HG03139 (cell line): ENCODE results near the gene HNRNPK.
A peak's percentile ranks its signal among the peaks of the same experiment; 100 is the strongest.
"Not testable (repeated sequence)": the region's sequence is repeated elsewhere in the genome, so short reads cannot be mapped to it uniquely, and the experiment has no call there.

Source experiments
- ATAC-seq: cut with Tn5 transposase; IDR thresholded peaks from one replicate; pipeline ENCODE4 v1.9.1; 2021; ENCODE audit not compliant: unreplicated experiment

Gene HNRNPK

DNA sequence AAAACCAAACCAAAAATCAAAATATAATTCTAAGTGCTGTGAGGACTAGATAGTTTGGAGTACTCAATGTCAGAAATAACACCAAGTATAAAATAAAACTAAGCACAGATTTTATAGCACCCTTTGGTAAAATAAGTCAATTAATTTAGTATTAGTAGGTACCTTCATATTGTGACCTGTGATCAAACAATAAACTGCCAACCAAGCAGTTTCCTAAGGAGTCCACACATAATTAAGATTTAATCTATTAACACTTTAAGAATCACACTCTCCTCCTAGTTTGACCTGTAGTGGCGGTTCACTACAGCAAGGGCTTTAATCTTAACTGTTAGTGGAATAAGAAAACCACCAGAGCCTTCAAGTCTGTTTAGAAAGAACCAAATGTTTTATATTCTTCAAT lies 2.8 kb downstream of the HNRNPK start:
- no peak for ATAC-seq

DNA sequence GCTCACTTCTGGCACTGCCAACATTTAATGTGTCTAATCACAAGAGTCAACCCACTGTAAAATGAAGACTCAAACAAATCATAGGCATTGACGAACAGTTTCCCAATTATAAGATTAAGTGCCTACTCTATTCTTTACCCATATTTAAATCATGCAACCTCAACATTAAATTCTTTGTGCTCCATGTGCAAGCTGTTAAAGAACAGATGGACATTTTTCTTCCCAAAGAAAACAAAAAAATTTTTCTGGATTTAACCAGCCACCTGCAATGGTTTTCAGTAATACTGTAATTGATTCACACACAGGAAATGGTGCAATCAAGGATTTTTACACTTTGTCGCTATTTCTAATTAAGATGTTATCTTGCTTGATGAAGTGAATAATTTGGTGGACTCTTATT lies 3.6 kb downstream of the HNRNPK start:
- ATAC-seq, result no peak

DNA sequence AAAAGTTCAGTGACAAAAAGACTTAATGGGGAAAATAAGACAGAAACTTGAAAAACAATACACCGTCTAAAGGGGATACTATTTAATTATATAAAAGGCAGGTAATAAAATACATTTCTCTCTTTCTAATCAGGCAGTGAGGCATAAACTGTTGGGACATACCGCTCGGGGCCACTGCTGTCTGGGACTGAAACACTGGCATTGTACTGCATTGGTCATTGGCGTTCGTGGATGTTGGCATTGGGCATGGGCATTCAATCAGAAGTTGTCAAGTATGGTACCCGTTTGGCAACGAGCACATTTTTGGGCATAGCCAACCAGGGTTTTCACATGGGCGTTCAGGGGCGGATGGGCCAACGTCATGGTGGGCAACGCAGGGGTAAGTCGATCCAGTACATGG lies 4.7 kb downstream of the HNRNPK start:
- ATAC-seq, result no peak

DNA sequence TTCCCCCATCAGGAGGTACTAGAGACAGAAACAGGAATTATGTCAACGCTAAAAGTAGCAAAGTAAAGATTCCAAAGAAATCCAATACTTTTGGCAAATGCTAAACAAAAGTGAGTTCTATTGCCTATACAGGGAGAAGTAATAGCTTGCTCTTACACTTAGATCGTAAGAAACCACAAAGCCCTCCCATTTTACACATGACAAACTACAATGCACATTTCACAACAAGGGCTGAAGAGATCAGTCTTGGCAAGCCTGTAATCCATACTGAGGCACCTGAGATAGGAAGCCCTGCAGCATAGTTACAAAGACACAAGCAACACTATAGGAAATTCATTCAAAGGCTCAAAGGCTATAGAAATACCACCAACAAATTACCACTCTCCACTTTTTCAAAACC lies 7.7 kb downstream of the HNRNPK start:
- ATAC-seq, result no peak

DNA sequence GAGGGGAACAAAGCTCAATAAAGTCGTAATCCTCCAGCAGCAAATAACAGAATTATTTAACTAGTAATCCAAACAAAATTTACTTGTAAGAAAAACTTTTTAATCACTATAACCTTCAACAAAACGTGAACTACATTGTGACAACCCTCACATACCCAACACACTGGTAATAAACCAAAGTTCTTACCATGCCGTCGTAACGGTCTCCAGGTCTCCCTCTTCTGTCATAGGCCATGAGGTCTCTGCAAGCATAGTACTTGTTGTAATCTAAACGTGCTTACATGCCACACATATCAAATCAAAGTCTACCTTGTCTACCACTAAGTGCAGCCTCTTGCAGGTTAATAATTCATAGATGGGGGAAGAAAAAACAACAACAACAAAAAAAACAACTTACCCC lies 8.5 kb downstream of the HNRNPK start:
- ATAC-seq, result no peak

DNA sequence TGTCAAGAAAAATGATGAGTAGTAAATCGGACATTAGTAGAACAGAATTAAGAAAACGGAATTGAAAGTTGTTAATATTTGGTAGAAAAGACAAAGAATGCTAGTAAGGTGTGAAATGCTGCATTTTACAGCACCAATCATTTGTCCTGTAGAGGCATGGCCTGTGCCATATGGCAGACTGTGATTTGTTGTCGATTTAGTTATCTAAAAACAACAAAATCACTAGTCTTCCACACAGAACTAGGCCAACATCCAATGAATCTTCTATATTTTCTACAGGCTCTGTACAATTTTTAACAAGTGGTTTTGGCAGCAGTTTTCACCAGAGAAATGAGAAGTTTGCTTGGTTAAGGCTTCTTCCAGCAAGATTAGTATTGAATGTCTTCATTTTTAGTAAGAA lies 10.4 kb downstream of the HNRNPK start:
- ATAC-seq, result no peak

GRCh38 chr9:83967073-83967472 lies 12.9 kb downstream of the HNRNPK start:
- ATAC-seq, result no peak

DNA sequence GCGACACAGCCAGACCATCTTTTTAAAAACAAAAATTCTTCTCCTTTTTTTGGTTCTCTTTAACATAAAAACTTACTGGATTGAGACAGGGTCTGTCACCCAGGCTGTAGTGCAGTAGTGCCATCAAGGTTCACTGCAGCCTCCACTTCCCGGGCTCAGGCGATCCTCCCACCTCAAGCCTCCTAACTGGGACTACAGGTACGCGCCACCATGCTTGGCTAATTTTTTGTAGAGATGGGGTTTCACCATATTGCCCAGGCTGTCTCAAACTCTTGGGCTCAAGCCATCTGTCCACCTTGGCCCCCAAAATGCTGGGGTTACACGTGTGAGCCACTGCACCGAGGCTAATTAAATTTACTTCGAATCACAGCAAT lies 13.8 kb downstream of the HNRNPK start:
- no peak for ATAC-seq

GRCh38 chr9:83965350-83966208 lies 14.4 kb downstream of the HNRNPK start:
- ATAC-seq, result no peak

GRCh38 chr9:83964973-83965349 lies 15.1 kb downstream of the HNRNPK start:
- ATAC-seq, result no peak

- no peak for ATAC-seq
Observed at GRCh38 chr9:83962165-83962564, 17.9 kb downstream of the HNRNPK start.

DNA sequence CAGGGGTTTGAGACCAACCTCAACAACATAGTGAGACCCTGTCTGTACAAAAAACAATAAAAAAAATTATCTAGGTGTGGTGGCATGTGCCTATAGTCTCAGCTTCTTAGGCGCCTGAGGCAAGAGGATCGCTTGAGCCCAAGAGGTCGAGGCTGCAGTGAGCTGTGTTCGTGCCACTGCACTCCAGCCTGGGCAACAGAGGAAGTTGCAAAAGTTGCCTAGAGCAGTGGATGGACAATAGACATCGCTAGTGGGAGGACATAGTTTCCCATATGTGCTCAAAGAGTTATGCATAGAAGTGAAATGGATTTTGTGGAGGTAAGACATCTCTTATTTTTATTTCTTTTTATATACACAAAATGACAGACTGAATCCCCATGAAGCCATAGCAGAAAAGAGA lies 19.0 kb downstream of the HNRNPK start:
- no peak for ATAC-seq

GRCh38 chr9:83959061-83959460 lies 21.0 kb downstream of the HNRNPK start:
- ATAC-seq, result no peak

DNA sequence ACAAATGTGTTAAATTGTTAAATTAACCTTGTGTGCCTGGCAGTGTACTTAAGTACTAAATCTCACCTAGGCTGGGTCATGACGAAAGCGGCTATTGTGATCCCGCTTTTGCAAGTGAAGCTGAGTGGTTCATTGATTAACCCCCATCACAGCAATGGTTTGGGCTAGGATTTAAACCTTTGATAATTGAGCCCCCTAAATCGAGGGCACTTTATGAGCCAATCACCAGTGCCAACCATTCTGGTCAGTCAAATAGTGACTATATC lies 22.8 kb downstream of the HNRNPK start:
- ATAC-seq, result no peak

DNA sequence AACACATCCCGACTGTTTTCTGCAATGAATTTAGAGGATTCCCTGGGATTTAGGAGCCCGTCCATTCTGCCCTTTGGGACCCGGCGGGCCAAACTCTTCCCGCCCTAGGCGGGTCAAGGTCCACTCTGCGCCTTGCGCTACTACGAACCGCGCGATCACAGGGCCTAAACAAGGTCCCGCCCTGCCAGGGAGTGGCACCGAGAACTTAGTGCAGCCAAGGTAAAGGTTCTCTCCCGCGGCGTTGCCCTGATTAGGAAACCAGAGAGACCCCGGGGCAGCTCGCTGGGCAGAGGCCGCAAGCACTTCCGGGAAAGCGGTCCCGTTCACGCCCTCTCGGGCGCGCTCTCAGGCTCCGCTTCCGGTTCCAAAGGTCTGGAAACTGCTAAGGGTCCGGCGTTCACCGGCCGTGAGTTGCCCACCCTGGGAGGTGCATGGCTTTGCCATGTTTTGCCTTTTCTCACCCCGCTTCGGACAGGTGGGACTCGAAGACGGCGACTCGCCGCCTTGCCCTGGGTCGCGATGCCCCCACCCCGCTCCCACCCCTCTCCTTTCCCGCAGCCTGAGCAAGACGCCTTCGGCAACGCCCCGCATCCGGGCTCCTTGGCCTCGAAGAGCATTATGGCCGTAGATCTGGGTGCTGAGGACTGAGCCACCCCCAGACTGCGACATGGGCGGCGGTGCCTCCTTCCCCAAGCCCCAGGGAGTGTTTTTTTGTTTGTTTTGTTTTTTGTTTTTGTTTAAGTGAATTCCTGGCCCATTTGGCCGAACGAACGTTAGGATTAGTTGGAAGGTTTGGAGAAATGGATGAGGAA lies 23.4 kb downstream of the HNRNPK start:
- peak; percentile 76 for ATAC-seq

DNA sequence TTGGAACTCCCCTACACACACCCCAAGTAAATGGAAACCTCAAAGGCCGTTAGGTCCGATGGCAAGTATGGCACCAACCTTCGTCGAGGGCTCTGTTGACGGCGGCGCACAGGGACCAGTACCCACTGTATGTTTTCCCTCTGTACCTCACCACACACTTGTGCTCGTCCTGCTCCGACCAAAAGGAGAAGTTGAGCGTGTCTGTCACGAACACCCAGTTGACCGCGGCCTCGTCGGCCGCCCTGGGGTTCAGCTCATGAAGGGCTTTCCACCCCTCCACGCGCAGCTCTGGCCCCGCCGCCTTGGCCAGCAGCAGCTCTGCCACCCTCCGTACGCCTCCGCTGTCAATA lies 24.0 kb downstream of the HNRNPK start:
- peak; percentile 47 for ATAC-seq

- not testable (repeated sequence) for ATAC-seq
Observed at GRCh38 chr9:83948096-83948495, 31.9 kb downstream of the HNRNPK start.

GRCh38 chr9:83940590-83941303 lies 39.3 kb downstream of the HNRNPK start:
- no peak for ATAC-seq

- ATAC-seq, result no peak
Observed at GRCh38 chr9:83937861-83938455, 42.1 kb downstream of the HNRNPK start.

- ATAC-seq, result no peak
Observed at GRCh38 chr9:83936523-83936922, 43.5 kb downstream of the HNRNPK start.

GRCh38 chr9:83935276-83935935 lies 44.6 kb downstream of the HNRNPK start:
- ATAC-seq, result no peak
